Ishikawa (cell line): ENCODE results near the gene KIAA0825.

Experiments
- CEBPB ChIP-seq: IDR thresholded peaks from 2 replicates; pipeline ENCODE4 v1.6.1; 2012
- CREB1 ChIP-seq: IDR thresholded peaks from 2 replicates; pipeline ENCODE4 v1.6.1; 2012; ENCODE audit warnings: low read depth
- EGR1 ChIP-seq: IDR thresholded peaks from 2 replicates; pipeline ENCODE4 v1.6.1; 2012
- EP300 ChIP-seq: IDR thresholded peaks from 2 replicates; pipeline ENCODE4 v1.6.1; 2012; ENCODE audit warnings: borderline replicate concordance
- FOXM1 ChIP-seq: IDR thresholded peaks from 2 replicates; pipeline ENCODE4 v1.6.1; 2012; ENCODE audit warnings: low read depth, borderline replicate concordance
- NFIC ChIP-seq: IDR thresholded peaks from 2 replicates; pipeline ENCODE4 v1.6.1; 2012
- RAD21 ChIP-seq: IDR thresholded peaks from 2 replicates; pipeline ENCODE4 v1.6.1; 2012; ENCODE audit warnings: low read depth
- TAF1 ChIP-seq: IDR thresholded peaks from 2 replicates; pipeline ENCODE4 v1.6.1; 2012; ENCODE audit warnings: low read depth, mild to moderate bottlenecking
- TCF12 ChIP-seq: IDR thresholded peaks from 2 replicates; pipeline ENCODE4 v1.6.1; 2012; ENCODE audit warnings: low read depth
- TEAD4 ChIP-seq: IDR thresholded peaks from 2 replicates; pipeline ENCODE4 v1.6.1; 2012
- YY1 ChIP-seq: IDR thresholded peaks from 2 replicates; pipeline ENCODE4 v1.6.1; 2012; ENCODE audit warnings: low read depth
- ZBTB7A ChIP-seq: IDR thresholded peaks from 2 replicates; pipeline ENCODE4 v1.6.1; 2012; ENCODE audit warnings: low read depth
- TF ChIP-seq, protein P1 (sequence below): IDR thresholded peaks from 2 replicates; pipeline ENCODE4 v1.6.1; 2012
- TF ChIP-seq, protein P2 (sequence below): IDR thresholded peaks from 2 replicates; pipeline ENCODE4 v1.6.1; 2012
- TF ChIP-seq, protein P3 (sequence below): IDR thresholded peaks from 2 replicates; pipeline ENCODE4 v1.6.1; 2012; ENCODE audit warnings: low read depth, mild to moderate bottlenecking

KIAA0825 gene

GRCh38 chr5:94409440-94409839 lies 209.0 kb downstream of the KIAA0825 start:
- TF ChIP-seq TAF1 (no peak), EGR1 (no peak), TEAD4 (no peak), CEBPB (no peak), CREB1 (no peak), NFIC (no peak), FOXM1 (no peak), ZBTB7A (no peak), RAD21 (no peak), YY1 (no peak), EP300 (no peak), TCF12 (no peak)
- TF ChIP-seq, protein P1, sequence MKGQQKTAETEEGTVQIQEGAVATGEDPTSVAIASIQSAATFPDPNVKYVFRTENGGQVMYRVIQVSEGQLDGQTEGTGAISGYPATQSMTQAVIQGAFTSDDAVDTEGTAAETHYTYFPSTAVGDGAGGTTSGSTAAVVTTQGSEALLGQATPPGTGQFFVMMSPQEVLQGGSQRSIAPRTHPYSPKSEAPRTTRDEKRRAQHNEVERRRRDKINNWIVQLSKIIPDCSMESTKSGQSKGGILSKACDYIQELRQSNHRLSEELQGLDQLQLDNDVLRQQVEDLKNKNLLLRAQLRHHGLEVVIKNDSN: no peak
- TF ChIP-seq, protein P2, sequence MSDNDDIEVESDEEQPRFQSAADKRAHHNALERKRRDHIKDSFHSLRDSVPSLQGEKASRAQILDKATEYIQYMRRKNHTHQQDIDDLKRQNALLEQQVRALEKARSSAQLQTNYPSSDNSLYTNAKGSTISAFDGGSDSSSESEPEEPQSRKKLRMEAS: no peak
- TF ChIP-seq, protein P3, sequence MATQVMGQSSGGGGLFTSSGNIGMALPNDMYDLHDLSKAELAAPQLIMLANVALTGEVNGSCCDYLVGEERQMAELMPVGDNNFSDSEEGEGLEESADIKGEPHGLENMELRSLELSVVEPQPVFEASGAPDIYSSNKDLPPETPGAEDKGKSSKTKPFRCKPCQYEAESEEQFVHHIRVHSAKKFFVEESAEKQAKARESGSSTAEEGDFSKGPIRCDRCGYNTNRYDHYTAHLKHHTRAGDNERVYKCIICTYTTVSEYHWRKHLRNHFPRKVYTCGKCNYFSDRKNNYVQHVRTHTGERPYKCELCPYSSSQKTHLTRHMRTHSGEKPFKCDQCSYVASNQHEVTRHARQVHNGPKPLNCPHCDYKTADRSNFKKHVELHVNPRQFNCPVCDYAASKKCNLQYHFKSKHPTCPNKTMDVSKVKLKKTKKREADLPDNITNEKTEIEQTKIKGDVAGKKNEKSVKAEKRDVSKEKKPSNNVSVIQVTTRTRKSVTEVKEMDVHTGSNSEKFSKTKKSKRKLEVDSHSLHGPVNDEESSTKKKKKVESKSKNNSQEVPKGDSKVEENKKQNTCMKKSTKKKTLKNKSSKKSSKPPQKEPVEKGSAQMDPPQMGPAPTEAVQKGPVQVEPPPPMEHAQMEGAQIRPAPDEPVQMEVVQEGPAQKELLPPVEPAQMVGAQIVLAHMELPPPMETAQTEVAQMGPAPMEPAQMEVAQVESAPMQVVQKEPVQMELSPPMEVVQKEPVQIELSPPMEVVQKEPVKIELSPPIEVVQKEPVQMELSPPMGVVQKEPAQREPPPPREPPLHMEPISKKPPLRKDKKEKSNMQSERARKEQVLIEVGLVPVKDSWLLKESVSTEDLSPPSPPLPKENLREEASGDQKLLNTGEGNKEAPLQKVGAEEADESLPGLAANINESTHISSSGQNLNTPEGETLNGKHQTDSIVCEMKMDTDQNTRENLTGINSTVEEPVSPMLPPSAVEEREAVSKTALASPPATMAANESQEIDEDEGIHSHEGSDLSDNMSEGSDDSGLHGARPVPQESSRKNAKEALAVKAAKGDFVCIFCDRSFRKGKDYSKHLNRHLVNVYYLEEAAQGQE: no peak

- TF ChIP-seq ZBTB7A (no peak), YY1 (no peak), NFIC (no peak)
Observed at GRCh38 chr5:94407023-94407422, 211.4 kb downstream of the KIAA0825 start.

GRCh38 chr5:94403483-94403882 lies 214.9 kb downstream of the KIAA0825 start:
- TF ChIP-seq TCF12 (no peak), EGR1 (no peak)

DNA sequence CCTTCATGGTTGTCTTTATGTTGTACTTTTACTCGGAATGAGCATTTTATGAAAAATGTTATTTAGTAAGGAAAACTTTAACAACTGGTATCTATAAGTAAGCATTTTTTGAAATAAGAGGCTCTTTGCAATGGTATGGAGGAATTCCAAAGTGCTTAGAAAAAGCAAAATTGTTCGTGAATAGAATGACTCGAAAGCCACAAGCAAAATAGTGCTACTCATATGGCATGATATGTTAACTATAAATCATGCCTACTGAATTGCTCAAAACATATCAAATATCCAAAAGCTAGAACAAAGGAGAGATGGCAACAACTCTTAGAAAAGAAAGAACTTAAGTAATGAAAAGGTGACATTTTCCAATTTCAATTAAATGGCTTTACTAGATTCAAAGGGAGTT lies 216.3 kb downstream of the KIAA0825 start:
- TF ChIP-seq RAD21: no peak
- no peak for TF ChIP-seq ZBTB7A
- TF ChIP-seq, protein P2: no peak
- no peak for TF ChIP-seq TEAD4
- no peak for TF ChIP-seq YY1
- TF ChIP-seq CREB1: no peak
- TF ChIP-seq, protein P3: no peak
- no peak for TF ChIP-seq EGR1
- TF ChIP-seq TCF12: no peak
- TF ChIP-seq, protein P1: no peak
- TF ChIP-seq EP300: no peak

DNA sequence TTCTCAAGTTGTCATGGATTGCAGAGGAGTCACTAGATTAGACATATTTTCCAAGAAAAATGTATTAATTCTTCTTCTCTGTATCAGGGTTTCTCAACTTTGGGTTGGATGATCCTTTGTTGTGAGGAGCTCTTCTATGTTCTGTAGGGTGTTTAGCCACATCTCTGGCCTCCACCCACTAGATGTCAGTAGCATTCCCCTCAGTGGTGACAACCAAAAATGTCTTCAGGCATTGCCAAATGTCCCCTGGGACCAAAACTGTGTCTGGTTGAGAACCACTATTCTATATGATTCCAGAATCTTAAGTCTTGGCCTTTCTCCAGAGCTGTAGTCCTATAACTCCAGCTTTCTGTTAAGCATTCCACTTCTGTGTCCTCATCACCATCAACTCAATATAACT lies 220.9 kb downstream of the KIAA0825 start:
- no peak for TF ChIP-seq YY1
- peak; percentile 23; the same call in 1 of the 2 replicates for TF ChIP-seq RAD21

DNA sequence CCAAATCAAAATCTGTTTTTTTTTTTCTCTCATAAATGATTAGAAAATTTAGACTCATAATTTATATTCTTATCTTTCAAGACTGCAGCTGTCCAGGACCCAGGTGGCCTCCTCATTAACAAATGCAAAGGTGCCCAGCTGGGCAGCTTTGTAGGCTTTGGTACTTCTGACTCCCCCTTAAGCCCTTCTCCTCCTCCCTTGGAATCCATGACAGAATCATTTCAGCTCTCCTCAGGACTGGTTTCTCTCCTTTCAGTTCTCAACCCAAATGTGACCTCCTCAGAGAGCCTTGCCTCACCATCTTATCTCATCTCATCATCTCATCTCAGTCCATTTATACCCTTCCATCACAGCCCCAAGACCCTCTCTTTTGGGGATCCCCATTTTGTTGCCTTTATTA lies 221.7 kb downstream of the KIAA0825 start:
- TF ChIP-seq CREB1 (no peak), YY1 (no peak), NFIC (no peak), TCF12 (no peak), TEAD4 (no peak), ZBTB7A (no peak), TAF1 (no peak), RAD21 (no peak), CEBPB (no peak), FOXM1 (no peak), EGR1 (no peak), EP300 (no peak)
- TF ChIP-seq, protein P1: no peak
- TF ChIP-seq, protein P2: no peak
- TF ChIP-seq, protein P3: no peak
